Astrocyte of the spinal cord (primary cell): ENCODE results near the gene HECW1.

Source experiments
- DNase-seq: peaks from one replicate; pipeline ENCODE4 v3.0.0; 2011; ENCODE audit warnings: low read depth, low spot score
- H3K4me3 ChIP-seq: 2 replicates; pipeline ENCODE4 v1.5.1; 2011; ENCODE audit warnings: low read depth, mild to moderate bottlenecking, low read length, moderate library complexity
- CTCF ChIP-seq: IDR thresholded peaks from 2 replicates; pipeline ENCODE4 v1.5.1; 2012; ENCODE audit warnings: low read depth, mild to moderate bottlenecking, low read length, inconsistent platforms
- in situ Hi-C: cut with HindIII; loops from 2 replicates; pipeline ENCODE4 v1.10.0; 2017; ENCODE audit warnings: low sequenced_read_pairs

Gene HECW1

DNA sequence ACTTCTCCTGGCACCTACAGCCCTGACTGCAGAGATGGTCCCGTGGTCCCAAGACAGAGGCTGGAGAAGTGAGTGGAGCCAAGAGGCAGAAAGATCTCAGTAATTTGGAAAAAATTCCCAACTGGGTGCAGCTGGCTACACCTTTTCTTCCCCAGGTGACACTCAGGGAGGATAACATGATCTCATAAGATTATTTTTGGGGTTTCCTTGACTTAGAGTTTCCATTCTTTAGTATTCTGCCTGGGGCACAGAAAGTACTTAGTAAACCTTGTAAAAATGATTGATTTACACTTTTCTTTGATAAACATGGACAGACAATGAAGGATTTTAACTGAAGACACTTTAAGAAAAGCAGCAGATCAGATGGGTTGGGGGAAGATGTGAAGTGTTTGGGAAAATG lies 38.6 kb downstream of the HECW1 start:
- in situ Hi-C loops, result no loop called here
- TF ChIP-seq CTCF, result no peak
- no peak for DNase-seq
- no peak overlapping the region for H3K4me3 ChIP-seq

DNA sequence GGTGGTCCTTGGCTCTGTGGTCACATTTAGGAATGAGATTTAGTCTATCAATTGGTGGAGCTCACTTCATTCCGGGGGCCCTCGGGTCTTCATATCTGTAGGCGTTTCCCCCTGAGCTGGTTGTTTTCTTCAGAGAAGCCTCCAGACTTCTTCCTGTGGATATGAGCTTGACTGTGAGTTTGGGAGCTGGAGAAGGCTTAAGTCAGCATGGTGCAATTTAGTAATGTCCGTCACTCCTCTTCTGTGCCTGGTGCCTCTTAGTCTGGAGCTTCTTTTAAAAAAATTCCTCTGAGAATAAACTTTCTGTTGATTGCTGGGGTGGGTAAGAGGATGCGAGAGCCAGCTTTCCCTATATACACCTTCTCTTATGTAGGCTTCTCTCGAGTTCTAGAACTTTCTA lies 40.2 kb downstream of the HECW1 start:
- no peak for DNase-seq
- H3K4me3 ChIP-seq, result no peak overlapping the region
- no peak for TF ChIP-seq CTCF
- in situ Hi-C loops, result no loop called here

- DNase-seq, result no peak
- in situ Hi-C loops, result no loop called here
- no peak for TF ChIP-seq CTCF
- H3K4me3 ChIP-seq, result no peak overlapping the region
Observed at GRCh38 chr7:43155636-43156035, 43.2 kb downstream of the HECW1 start.

DNA sequence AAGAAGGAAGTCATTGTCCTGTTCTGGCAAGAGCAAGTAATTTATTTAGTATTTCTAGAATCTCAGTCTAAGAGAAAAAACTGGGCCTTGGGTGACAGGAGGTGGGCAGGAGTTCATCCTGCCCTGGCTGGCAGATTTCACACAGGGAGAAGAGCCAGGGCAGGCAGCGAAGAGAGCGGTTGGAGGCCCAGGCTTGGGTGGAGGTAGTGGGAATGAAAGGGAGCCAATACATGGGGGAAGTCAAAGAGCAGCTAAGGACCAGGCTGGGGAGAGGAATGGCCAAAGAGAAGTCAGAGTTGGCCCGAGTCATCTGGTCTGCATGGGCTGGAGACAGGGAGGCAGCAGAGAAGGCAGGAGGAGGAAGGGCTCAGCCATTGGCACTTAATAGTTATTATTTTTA lies 51.4 kb downstream of the HECW1 start:
- DNase-seq, result no peak
- no peak overlapping the region for H3K4me3 ChIP-seq
- no peak for TF ChIP-seq CTCF
- in situ Hi-C loops, result no loop called here

DNA sequence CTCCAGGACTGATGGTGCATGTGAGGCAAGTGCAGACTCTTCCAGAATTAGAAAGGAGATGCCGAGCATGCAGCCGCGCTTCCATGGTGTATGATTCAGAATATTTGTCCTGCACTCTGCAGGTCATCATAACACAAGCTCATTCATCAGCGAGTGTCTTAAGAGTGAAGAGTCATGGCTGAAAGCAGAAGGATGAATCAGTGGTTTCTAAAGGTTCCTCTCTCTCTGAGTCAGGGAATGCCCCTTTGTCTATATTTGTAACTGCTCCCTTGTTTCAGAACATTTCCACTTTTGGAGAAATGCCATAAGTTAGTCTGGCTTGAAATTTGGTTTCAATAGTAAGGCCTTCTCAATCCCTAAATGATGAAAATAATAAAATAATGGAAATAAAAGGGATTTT lies 52.3 kb downstream of the HECW1 start:
- H3K4me3 ChIP-seq, result no peak overlapping the region
- in situ Hi-C loops, result no loop called here
- peak; percentile 97 for DNase-seq
- TF ChIP-seq CTCF, result no peak

DNA sequence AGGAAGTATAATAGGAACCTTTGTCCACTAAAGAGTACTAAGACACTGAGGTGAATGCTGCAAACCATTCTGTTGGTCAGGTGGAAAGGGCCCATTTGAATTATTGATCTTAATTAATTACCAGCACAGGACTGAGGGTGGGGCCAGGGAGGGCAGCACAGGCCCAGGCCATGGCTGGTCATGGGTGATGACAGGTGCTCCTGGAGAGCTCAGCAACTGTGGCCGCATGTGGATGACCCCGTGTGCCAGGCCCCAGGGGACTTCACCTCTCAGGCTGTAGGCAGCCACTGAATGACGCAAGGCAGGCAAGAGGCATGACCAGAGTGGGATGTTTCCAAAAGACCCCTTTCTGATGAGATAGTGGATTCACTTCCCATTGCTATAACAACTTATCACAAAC lies 54.2 kb downstream of the HECW1 start:
- H3K4me3 ChIP-seq, result no peak overlapping the region
- no peak for TF ChIP-seq CTCF
- in situ Hi-C loops, result no loop called here
- no peak for DNase-seq

DNA sequence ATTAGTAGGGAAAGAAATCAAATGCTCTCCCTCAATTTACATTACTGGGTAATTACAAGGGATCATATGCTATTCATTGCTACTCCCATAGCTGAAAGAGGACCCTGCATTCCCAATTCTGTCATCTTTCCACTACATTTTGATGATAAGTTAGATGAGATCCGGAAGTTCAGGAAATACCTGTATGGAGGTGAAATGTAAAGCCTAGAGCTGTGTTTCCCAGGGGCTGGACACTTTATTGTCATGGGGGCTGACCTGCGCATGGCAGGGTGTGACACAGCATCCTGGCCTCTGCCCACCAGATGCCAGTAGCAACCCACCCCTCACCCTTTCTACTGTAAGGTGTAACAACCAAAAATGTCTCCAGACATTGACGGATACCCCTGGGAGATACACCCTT lies 56.6 kb downstream of the HECW1 start:
- TF ChIP-seq CTCF, result no peak
- no peak for DNase-seq
- in situ Hi-C loops, result no loop called here
- H3K4me3 ChIP-seq, result no peak overlapping the region
